ENCODE measurements around the gene GGCX. TPM values are rescaled to one million over a fixed set of nuclear protein-coding genes. Genes with fewer than 3 reads are reported as not detected.

The GGCX gene
- total and polyA plus RNA-seq, 2 donors (not counting 3 experiments of a cell fraction or from before 2014, with no cell fraction given) = 48.0 to 62.7 TPM

DNA sequence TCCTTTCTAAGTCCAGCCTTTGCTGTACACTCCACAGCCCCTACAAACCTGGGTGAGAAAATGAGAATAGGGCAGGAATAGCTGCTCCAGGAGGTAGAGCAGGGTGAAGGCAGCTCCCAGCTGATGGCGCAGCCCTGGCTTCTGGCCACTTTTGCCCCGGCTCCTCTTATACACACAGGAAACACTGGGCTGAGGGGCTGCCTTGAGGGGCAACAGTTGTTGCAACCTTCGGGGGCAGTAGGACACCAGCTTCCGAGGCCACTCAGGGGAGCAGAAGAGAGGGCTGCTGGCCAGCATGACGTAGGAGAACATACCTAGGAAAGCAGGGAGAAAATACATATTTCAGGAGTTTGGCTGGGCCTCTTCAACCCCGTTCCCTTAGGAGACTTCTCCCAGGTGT lies 8.1 kb downstream of the GGCX start:
- Histone ChIP-seq H3K4me3 (replicated peaks in 1 of 3; ENCODE audit: insufficient read depth in 1 of 3, low read depth in 1 of 3, low read length in 3 of 3) (no peak overlapping the region), H3K4me2 (ENCODE audit: insufficient read depth, low read length) (no peak overlapping the region), H3K27ac (ENCODE audit: insufficient read depth, low read depth, low read length) (no peak overlapping the region), H3K9me3 (replicated peaks; ENCODE audit: control insufficient read depth, insufficient read depth, low read length) (no peaks in the 10 kb centered on the region), H3K4me1 (ENCODE audit: control insufficient read depth, extremely low read depth, insufficient read depth, low read length) (peaks cover 17% of the 10 kb centered on the region), H2AFZ (ENCODE audit: low read depth, low read length) (no peak overlapping the region), H3K36me3 (ENCODE audit: control insufficient read depth in 2 of 2, extremely low read depth in 1 of 2, insufficient read depth in 2 of 2, low read length in 2 of 2) (peaks cover 13 to 36% of the 10 kb centered on the region in 2 experiments), H3K9me1 (replicated peaks; ENCODE audit: control insufficient read depth, extremely low read depth, insufficient read depth, low read length) (no peaks in the 10 kb centered on the region), H4K20me1 (replicated peaks; ENCODE audit: control insufficient read depth, extremely low read depth, insufficient read depth, low read length) (no peaks in the 10 kb centered on the region), H3K27me3 (ENCODE audit: control insufficient read depth in 2 of 2, insufficient read depth in 2 of 2, low read length in 2 of 2) (no peaks in the 10 kb centered on the region), H3K79me2 (ENCODE audit: control insufficient read depth, insufficient read depth, low read length) (peaks cover 2% of the 10 kb centered on the region), H3K9ac (replicated peaks; ENCODE audit: extremely low read depth, insufficient read depth, low read length) (no peak overlapping the region)
- TF ChIP-seq, protein P1, sequence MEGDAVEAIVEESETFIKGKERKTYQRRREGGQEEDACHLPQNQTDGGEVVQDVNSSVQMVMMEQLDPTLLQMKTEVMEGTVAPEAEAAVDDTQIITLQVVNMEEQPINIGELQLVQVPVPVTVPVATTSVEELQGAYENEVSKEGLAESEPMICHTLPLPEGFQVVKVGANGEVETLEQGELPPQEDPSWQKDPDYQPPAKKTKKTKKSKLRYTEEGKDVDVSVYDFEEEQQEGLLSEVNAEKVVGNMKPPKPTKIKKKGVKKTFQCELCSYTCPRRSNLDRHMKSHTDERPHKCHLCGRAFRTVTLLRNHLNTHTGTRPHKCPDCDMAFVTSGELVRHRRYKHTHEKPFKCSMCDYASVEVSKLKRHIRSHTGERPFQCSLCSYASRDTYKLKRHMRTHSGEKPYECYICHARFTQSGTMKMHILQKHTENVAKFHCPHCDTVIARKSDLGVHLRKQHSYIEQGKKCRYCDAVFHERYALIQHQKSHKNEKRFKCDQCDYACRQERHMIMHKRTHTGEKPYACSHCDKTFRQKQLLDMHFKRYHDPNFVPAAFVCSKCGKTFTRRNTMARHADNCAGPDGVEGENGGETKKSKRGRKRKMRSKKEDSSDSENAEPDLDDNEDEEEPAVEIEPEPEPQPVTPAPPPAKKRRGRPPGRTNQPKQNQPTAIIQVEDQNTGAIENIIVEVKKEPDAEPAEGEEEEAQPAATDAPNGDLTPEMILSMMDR (IDR thresholded peaks at IDR 0.05; ENCODE audit: extremely low read depth in 1 of 2, insufficient read depth in 1 of 2, low read depth in 1 of 2, low read length in 2 of 2) = no peak
- no peak for TF ChIP-seq MYC (IDR thresholded peaks at IDR 0.05; ENCODE audit: low read depth, low read length)
- no peak for TF ChIP-seq POLR2A (IDR thresholded peaks at IDR 0.05; ENCODE audit: low read depth, low read length)
- TF ChIP-seq GATA2 (IDR thresholded peaks at IDR 0.05; ENCODE audit: insufficient read depth, insufficient read length, low read depth, low read length) = no peak
- TF ChIP-seq JUN (IDR thresholded peaks at IDR 0.05; ENCODE audit: borderline replicate concordance, insufficient read depth, insufficient read length, low read depth) = no peak
- TF ChIP-seq, protein P2, sequence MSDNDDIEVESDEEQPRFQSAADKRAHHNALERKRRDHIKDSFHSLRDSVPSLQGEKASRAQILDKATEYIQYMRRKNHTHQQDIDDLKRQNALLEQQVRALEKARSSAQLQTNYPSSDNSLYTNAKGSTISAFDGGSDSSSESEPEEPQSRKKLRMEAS (IDR thresholded peaks at IDR 0.05; ENCODE audit: insufficient read depth, insufficient read length) = no peak
- no peak for TF ChIP-seq POLR2AphosphoS5 (IDR thresholded peaks at IDR 0.05; ENCODE audit: insufficient read depth, low read depth, low read length)
- no peak for TF ChIP-seq FOS (IDR thresholded peaks at IDR 0.05; ENCODE audit: borderline replicate concordance, insufficient read depth, low read length)
- no peak for TF ChIP-seq EZH2 (IDR thresholded peaks at IDR 0.05; ENCODE audit: borderline replicate concordance, low read depth, low read length, severe bottlenecking)
- dilution Hi-C loops (cut with MboI; ENCODE audit: extremely low pct_ligation_motif_present, low sequenced_read_pairs) (no loop called here), intact Hi-C loops (cut with micrococcal nuclease) (loop anchor here (2.0 to 5.0 kb wide), 3 partner anchors 50 to 201 kb away; partner anchors contain the start of genes ELMOD3, RETSAT, TMEM150A and USP39)
- FAIRE-seq (no peak), DNase-seq (ENCODE audit: low read depth, low spot score) (no peak)
- no TSS peak for BruUV-seq (replicated peaks)
- ChIA-PET CTCF (interaction anchor here (0.9 to 6.8 kb wide), 7 partner anchors 12 to 254 kb away, joined by 3 to 236 read pairs (median 19); partner anchors contain the start of gene SH2D6), POLR2A (interaction anchor here (0.6 to 6.3 kb wide), 2 partner anchors 9 to 13 kb away, joined by 3 to 73 read pairs; partner anchors contain the start of gene MAT2A)
